Dendritic cell treated with granulocyte-macrophage colony-stimulating factor and Interleukin-4, amounts not matched to agents 40 ng/mL and 50 ng/mL, for 4 days (primary cell): Measurements from ENCODE around the gene PEAR1.

ENCODE experiments used
- H3K27ac Mint-ChIP-seq: one replicate; pipeline ENCODE4 v1.8.0; 2022; ENCODE audit warnings: mild to moderate bottlenecking, mixed read lengths
- H3K27me3 Mint-ChIP-seq: one replicate; pipeline ENCODE4 v1.8.0; 2022; ENCODE audit warnings: mild to moderate bottlenecking, mixed read lengths
- H3K36me3 Mint-ChIP-seq: one replicate; pipeline ENCODE4 v1.8.0; 2022; ENCODE audit warnings: low read depth, mixed read lengths
- H3K4me1 Mint-ChIP-seq: one replicate; pipeline ENCODE4 v1.8.0; 2022; ENCODE audit warnings: low read depth, mixed read lengths
- H3K4me3 Mint-ChIP-seq: one replicate; pipeline ENCODE4 v1.8.0; 2022; ENCODE audit warnings: mild to moderate bottlenecking, moderate library complexity, mixed read lengths
- H3K9me3 Mint-ChIP-seq: one replicate; pipeline ENCODE4 v1.8.0; 2022; ENCODE audit warnings: mixed read lengths
- intact Hi-C: fragments of 100-400 bp; cut with micrococcal nuclease; formaldehyde crosslinking; loops from one replicate; pipeline ENCODE4 v1.15.0; 2022

The PEAR1 gene

GRCh38 chr1:156881663-156882062 lies 11.9 kb upstream of the PEAR1 start:
- Mint-ChIP-seq H3K4me1 (no peaks in the 10 kb centered on the region), H3K27ac (no peak overlapping the region), H3K4me3 (no peak overlapping the region), H3K36me3 (no peaks in the 10 kb centered on the region), H3K27me3 (peaks cover 57% of the 10 kb centered on the region), H3K9me3 (no peaks in the 10 kb centered on the region)
- intact Hi-C loops: no loop called here

- no peak overlapping the region for H3K4me3 Mint-ChIP-seq
- intact Hi-C loops: no loop called here
- H3K9me3 Mint-ChIP-seq: no peaks in the 10 kb centered on the region
- H3K36me3 Mint-ChIP-seq: no peaks in the 10 kb centered on the region
- H3K4me1 Mint-ChIP-seq: no peaks in the 10 kb centered on the region
- no peak overlapping the region for H3K27ac Mint-ChIP-seq
- peaks cover 62% of the 10 kb centered on the region for H3K27me3 Mint-ChIP-seq
Measured at GRCh38 chr1:156882543-156882942, 11.0 kb upstream of the PEAR1 start.

- Mint-ChIP-seq H3K9me3 (no peaks in the 10 kb centered on the region), H3K4me1 (no peaks in the 10 kb centered on the region), H3K27me3 (peaks cover 64% of the 10 kb centered on the region), H3K36me3 (no peaks in the 10 kb centered on the region), H3K4me3 (no peak overlapping the region), H3K27ac (no peak overlapping the region)
- intact Hi-C loops: no loop called here
Measured at GRCh38 chr1:156883919-156884318, 9.6 kb upstream of the PEAR1 start.

DNA sequence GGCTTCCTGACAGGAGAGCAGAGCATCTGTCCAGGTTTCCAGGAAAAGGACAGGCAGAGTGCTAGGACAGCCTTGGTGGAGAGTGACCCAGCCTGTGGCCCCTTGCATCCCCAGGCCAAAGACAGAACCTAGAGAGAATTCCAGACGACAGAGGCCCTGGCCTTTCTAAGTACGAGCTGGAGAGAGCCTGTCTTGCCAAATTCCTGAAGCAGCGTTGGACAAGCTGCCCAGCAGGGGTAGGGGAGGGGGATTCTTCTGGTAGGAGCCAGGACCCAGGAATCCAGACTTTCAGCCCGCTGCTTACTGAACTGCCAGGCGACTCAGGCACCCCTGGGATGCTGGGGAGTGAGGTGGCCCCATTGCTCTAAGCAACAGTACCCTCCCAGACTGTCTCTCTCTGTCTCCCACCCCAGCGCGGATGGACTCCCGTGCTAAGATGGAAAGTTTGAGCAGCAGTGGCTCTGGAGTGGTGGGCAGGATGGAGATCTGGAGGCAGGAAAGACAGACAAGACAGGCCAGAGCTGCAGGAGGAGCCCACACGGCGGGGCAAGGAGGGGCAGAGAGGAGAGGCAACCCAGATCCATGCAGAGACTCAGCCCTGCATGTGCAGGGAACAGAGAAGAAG lies 8.8 kb upstream of the PEAR1 start:
- H3K4me3 Mint-ChIP-seq: no peak overlapping the region
- H3K27me3 Mint-ChIP-seq: peaks cover 63% of the 10 kb centered on the region
- H3K27ac Mint-ChIP-seq: no peak overlapping the region
- H3K4me1 Mint-ChIP-seq: no peaks in the 10 kb centered on the region
- H3K9me3 Mint-ChIP-seq: no peaks in the 10 kb centered on the region
- intact Hi-C loops: no loop called here
- no peaks in the 10 kb centered on the region for H3K36me3 Mint-ChIP-seq

GRCh38 chr1:156885314-156885713 lies 8.2 kb upstream of the PEAR1 start:
- Mint-ChIP-seq H3K27ac (no peak overlapping the region), H3K27me3 (peaks cover 61% of the 10 kb centered on the region)
- intact Hi-C loops: no loop called here

DNA sequence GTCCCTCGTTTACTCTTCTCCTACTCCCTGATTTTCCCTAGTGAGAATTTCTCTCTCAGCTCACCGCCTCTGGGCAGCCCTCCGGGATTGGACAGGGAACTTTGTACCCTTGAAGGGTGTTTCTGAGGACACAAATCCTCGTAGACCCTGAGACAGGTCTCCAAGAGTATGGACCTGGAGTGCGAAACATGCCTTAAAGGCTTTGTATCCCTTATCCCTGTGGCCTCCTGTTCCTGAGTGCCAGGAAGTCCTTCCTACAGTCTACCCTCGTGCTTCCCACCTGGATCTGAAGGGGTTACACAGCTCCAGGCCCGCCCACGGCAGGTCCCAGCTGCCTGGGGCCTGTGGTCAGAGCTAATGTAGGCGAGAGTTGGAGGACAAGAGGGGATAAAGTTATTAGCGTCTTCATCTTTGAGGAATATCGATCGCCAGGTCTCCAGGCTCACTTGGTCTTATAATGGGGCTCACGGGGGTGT lies 7.6 kb upstream of the PEAR1 start:
- peaks cover 60% of the 10 kb centered on the region for H3K27me3 Mint-ChIP-seq
- H3K4me3 Mint-ChIP-seq: no peak overlapping the region
- no peaks in the 10 kb centered on the region for H3K9me3 Mint-ChIP-seq
- no peaks in the 10 kb centered on the region for H3K36me3 Mint-ChIP-seq
- peaks cover 5% of the 10 kb centered on the region for H3K4me1 Mint-ChIP-seq
- intact Hi-C loops: no loop called here
- no peak overlapping the region for H3K27ac Mint-ChIP-seq

More at GRCh38 chr1:156885314-156885713, 8.2 kb upstream of the PEAR1 start:
- Mint-ChIP-seq H3K9me3 (no peaks in the 10 kb centered on the region), H3K4me3 (no peak overlapping the region), H3K4me1 (peaks cover 4% of the 10 kb centered on the region), H3K36me3 (no peaks in the 10 kb centered on the region)

- Mint-ChIP-seq H3K27ac (no peak overlapping the region), H3K27me3 (peaks cover 66% of the 10 kb centered on the region), H3K4me3 (no peak overlapping the region), H3K4me1 (peaks cover 6% of the 10 kb centered on the region), H3K36me3 (no peaks in the 10 kb centered on the region), H3K9me3 (no peaks in the 10 kb centered on the region)
- intact Hi-C loops: no loop called here
Measured at GRCh38 chr1:156886583-156887281, 6.8 kb upstream of the PEAR1 start.

DNA sequence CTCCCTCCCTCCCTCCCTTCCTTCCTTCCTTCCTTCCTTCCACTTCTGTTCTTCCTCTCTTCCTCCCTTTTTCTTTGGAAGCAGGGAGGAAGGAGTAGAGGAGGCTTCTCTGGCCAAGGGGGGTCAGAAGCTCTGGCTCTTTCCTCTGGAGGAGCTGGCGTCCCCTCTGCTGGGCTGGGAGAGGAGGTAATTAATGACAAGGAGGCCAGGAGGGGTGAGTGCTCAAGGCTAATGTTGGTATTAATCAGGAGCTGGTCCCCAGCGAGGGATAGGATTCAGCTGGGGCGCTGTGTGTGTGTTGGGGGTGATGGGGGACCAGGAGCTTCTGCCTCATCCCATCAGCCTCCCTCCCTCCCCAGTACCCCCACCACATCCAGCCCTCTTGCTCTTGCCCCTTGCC lies 6.2 kb upstream of the PEAR1 start:
- H3K4me1 Mint-ChIP-seq: peaks cover 9% of the 10 kb centered on the region
- intact Hi-C loops: no loop called here
- H3K27ac Mint-ChIP-seq: no peak overlapping the region
- H3K36me3 Mint-ChIP-seq: no peaks in the 10 kb centered on the region
- peaks cover 67% of the 10 kb centered on the region for H3K27me3 Mint-ChIP-seq
- no peak overlapping the region for H3K4me3 Mint-ChIP-seq
- H3K9me3 Mint-ChIP-seq: no peaks in the 10 kb centered on the region

GRCh38 chr1:156887734-156888133 lies 5.8 kb upstream of the PEAR1 start:
- Mint-ChIP-seq H3K4me1 (peaks cover 9% of the 10 kb centered on the region), H3K27ac (no peak overlapping the region), H3K27me3 (peaks cover 70% of the 10 kb centered on the region), H3K36me3 (no peaks in the 10 kb centered on the region), H3K4me3 (no peak overlapping the region), H3K9me3 (no peaks in the 10 kb centered on the region)
- intact Hi-C loops: no loop called here

DNA sequence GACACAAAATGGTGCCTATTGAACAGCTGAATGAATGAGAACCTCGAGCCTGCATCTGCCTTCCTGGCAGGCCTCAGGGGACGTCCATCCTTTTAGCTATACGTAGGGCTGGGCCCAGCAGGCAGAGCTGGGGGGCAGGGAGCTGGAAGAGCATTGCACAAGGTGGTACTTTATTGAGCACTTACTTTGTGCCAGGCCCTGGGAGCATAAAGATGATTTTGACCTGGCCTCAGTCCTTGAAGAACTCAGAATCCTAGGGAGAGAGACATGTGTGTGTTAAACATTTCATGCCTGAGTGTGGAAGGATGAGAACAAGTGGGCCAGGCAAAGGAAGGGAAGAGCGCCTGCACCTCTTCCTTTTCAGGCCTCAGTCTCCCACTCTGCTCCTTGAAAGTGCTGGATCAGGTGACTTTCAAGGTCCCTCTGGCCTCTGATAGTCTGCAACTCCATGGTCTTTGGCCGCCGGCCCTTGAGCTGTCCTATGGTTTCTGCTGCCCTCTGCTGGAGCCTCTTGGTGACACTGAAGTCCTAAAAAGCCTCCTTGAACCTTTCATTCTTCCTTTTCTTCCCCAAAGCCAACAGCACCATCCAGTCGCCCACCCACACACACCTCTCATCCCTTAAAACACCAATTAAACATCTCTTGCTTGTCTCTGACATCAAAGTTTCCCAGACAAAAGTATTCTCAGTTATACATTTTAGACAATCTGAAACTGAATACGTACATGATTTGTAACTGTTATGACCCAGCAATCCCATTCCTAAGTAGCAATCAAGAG lies 3.5 kb upstream of the PEAR1 start:
- peaks cover 75% of the 10 kb centered on the region for H3K27me3 Mint-ChIP-seq
- no peak overlapping the region for H3K27ac Mint-ChIP-seq
- no peaks in the 10 kb centered on the region for H3K9me3 Mint-ChIP-seq
- H3K36me3 Mint-ChIP-seq: no peaks in the 10 kb centered on the region
- no peak overlapping the region for H3K4me3 Mint-ChIP-seq
- H3K4me1 Mint-ChIP-seq: peaks cover 9% of the 10 kb centered on the region
- intact Hi-C loops: loop anchor here (1.0 kb wide), 2 partner anchors 93 to 201 kb away; no protein-coding TSS in a partner anchor

- Mint-ChIP-seq H3K27ac (no peak overlapping the region), H3K4me3 (peak overlapping the region; percentile 60), H3K4me1 (peaks cover 10% of the 10 kb centered on the region), H3K27me3 (peaks cover 79% of the 10 kb centered on the region), H3K9me3 (no peaks in the 10 kb centered on the region), H3K36me3 (no peaks in the 10 kb centered on the region)
- intact Hi-C loops: loop anchor here (1.0 kb wide), 2 partner anchors 28 to 164 kb away; partner anchors contain the start of genes ISG20L2, LRRC71 and METTL25B
Measured at GRCh38 chr1:156892190-156893047, 1.1 kb upstream of the PEAR1 start.

GRCh38 chr1:156894001-156894400 lies 483 bp downstream of the PEAR1 start:
- no peaks in the 10 kb centered on the region for H3K36me3 Mint-ChIP-seq
- peaks cover 76% of the 10 kb centered on the region for H3K27me3 Mint-ChIP-seq
- intact Hi-C loops: no loop called here
- H3K4me1 Mint-ChIP-seq: peaks cover 24% of the 10 kb centered on the region
- H3K9me3 Mint-ChIP-seq: no peaks in the 10 kb centered on the region
- no peak overlapping the region for H3K4me3 Mint-ChIP-seq
- H3K27ac Mint-ChIP-seq: no peak overlapping the region

GRCh38 chr1:156894711-156895454 lies 1.4 kb downstream of the PEAR1 start:
- H3K4me3 Mint-ChIP-seq: no peak overlapping the region
- no peaks in the 10 kb centered on the region for H3K36me3 Mint-ChIP-seq
- H3K9me3 Mint-ChIP-seq: no peaks in the 10 kb centered on the region
- no peak overlapping the region for H3K27ac Mint-ChIP-seq
- H3K27me3 Mint-ChIP-seq: peaks cover 76% of the 10 kb centered on the region
- intact Hi-C loops: no loop called here
- H3K4me1 Mint-ChIP-seq: peaks cover 30% of the 10 kb centered on the region
